HL-60/S4 treated with phorbol 12-myristate 13-acetate at 8.2 ng/mL for 4 days and 3 days (cell line): ENCODE results near the gene USP17L17.
"Not testable (repeated sequence)": the region's sequence is repeated elsewhere in the genome, so short reads cannot be mapped to it uniquely, and the experiment has no call there.

Experiments used
- in situ Hi-C: fragments of 300-500 bp; cut with MboI; formaldehyde crosslinking; loops from 2 replicates; pipeline ENCODE4 v1.15.0; 2022; ENCODE audit warnings: low sequenced_read_pairs

Gene USP17L17, protein sequence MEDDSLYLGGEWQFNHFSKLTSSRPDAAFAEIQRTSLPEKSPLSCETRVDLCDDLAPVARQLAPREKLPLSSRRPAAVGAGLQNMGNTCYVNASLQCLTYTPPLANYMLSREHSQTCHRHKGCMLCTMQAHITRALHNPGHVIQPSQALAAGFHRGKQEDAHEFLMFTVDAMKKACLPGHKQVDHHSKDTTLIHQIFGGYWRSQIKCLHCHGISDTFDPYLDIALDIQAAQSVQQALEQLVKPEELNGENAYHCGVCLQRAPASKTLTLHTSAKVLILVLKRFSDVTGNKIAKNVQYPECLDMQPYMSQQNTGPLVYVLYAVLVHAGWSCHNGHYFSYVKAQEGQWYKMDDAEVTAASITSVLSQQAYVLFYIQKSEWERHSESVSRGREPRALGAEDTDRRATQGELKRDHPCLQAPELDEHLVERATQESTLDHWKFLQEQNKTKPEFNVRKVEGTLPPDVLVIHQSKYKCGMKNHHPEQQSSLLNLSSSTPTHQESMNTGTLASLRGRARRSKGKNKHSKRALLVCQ

DNA sequence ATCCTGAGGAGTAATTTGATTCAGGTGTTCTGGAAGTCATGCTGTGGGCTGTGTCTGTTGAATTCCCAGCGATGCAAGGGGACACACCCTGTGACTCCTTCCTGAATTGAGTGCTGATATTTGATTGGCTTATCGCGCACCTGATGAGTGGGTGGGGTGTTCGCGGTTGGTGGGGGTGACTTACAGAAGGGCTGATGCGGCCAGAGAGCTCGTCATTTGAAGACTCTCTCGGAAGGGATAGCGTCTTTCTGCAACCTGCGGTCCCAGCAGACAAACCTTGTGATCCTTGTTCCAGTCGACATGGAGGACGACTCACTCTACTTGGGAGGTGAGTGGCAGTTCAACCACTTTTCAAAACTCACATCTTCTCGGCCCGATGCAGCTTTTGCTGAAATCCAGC, at the start of gene USP17L17:
Gene USP17L17, plus strand, starts transcription at position 301 of the 400 bp plus-strand sequence. Its CDS starts 0 bp downstream, at position 301.
- in situ Hi-C loops, result not testable (repeated sequence)

GRCh38 chr4:9210357-9210756, 33.3 kb upstream of the USP17L17 start, which contains the start of gene USP17L10:
Gene USP17L10, plus strand, starts transcription at chr4:9210657. Its CDS starts 0 bp downstream, at chr4:9210657.
- in situ Hi-C loops, result not testable (repeated sequence)

DNA sequence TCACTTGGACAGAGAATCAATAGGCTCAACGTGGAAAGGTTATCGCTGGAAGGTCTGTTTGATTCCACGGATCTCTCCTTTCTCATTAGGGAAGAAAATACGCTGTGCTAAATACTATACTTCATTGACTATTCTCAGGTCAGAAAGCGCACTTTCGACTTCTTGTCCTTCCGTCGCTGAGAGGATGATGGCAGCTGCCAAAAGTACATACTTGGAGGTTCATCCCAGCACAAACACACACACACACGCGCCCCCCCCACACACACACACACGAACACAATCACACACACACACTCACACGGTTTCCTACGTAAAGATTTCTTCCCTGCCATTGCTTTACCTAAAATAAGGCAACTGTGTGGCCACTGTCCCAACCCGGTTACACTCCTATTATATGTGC, 29.0 kb upstream of the USP17L17 start:
- in situ Hi-C loops, result not testable (repeated sequence)

GRCh38 chr4:9215105-9215504, 28.6 kb upstream of the USP17L17 start, which contains the start of gene USP17L11:
Gene USP17L11, plus strand, starts transcription at chr4:9215405. Its CDS starts 0 bp downstream, at chr4:9215405.
- in situ Hi-C loops, result not testable (repeated sequence)

DNA sequence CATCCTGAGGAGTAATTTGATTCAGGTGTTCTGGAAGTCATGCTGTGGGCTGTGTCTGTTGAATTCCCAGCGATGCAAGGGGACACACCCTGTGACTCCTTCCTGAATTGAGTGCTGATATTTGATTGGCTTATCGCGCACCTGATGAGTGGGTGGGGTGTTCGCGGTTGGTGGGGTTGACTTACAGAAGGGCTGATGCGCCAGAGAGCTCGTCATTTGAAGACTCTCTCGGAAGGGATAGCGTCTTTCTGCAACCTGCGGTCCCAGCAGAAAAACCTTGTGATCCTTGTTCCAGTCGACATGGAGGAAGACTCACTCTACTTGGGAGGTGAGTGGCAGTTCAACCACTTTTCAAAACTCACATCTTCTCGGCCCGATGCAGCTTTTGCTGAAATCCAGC, 23.8 kb upstream of the USP17L17 start, which contains the start of gene USP17L12:
Gene USP17L12, plus strand, starts transcription at position 301 of the 400 bp plus-strand sequence. Its CDS starts 0 bp downstream, at position 301.
- in situ Hi-C loops, result not testable (repeated sequence)

- in situ Hi-C loops, result not testable (repeated sequence)
Observed at GRCh38 chr4:9224596-9224995, 19.1 kb upstream of the USP17L17 start, which contains the start of gene USP17L13. Gene USP17L13, plus strand, starts transcription at chr4:9224896. Its CDS starts 0 bp downstream, at chr4:9224896.

DNA sequence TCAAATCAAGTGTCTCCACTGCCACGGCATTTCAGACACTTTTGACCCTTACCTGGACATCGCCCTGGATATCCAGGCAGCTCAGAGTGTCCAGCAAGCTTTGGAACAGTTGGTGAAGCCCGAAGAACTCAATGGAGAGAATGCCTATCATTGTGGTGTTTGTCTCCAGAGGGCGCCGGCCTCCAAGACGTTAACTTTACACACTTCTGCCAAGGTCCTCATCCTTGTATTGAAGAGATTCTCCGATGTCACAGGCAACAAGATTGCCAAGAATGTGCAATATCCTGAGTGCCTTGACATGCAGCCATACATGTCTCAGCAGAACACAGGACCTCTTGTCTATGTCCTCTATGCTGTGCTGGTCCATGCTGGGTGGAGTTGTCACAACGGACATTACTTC, 13.4 kb upstream of the USP17L17 start:
- in situ Hi-C loops, result not testable (repeated sequence)

DNA sequence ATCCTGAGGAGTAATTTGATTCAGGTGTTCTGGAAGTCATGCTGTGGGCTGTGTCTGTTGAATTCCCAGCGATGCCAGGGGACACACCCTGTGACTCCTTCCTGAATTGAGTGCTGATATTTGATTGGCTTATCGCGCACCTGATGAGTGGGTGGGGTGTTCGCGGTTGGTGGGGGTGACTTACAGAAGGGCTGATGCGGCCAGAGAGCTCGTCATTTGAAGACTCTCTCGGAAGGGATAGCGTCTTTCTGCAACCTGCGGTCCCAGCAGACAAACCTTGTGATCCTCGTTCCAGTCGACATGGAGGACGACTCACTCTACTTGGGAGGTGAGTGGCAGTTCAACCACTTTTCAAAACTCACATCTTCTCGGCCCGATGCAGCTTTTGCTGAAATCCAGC, 9.6 kb upstream of the USP17L17 start, which contains the start of gene USP17L15:
Gene USP17L15, plus strand, starts transcription at position 301 of the 400 bp plus-strand sequence. Its CDS starts 0 bp downstream, at position 301.
- in situ Hi-C loops, result not testable (repeated sequence)

GRCh38 chr4:9238461-9238860, 5.2 kb upstream of the USP17L17 start:
- in situ Hi-C loops, result not testable (repeated sequence)

GRCh38 chr4:9247953-9248680, 4.4 kb downstream of the USP17L17 start, which contains the start of gene USP17L18:
Gene USP17L18, plus strand, starts transcription at chr4:9248630. Its CDS starts 0 bp downstream, at chr4:9248630.
- in situ Hi-C loops, result not testable (repeated sequence)

DNA sequence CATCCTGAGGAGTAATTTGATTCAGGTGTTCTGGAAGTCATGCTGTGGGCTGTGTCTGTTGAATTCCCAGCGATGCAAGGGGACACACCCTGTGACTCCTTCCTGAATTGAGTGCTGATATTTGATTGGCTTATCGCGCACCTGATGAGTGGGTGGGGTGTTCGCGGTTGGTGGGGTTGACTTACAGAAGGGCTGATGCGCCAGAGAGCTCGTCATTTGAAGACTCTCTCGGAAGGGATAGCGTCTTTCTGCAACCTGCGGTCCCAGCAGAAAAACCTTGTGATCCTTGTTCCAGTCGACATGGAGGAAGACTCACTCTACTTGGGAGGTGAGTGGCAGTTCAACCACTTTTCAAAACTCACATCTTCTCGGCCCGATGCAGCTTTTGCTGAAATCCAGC, 9.4 kb downstream of the USP17L17 start, which contains the start of gene USP17L19:
Gene USP17L19, plus strand, starts transcription at position 301 of the 400 bp plus-strand sequence. Its CDS starts 0 bp downstream, at position 301.
- in situ Hi-C loops, result not testable (repeated sequence)

DNA sequence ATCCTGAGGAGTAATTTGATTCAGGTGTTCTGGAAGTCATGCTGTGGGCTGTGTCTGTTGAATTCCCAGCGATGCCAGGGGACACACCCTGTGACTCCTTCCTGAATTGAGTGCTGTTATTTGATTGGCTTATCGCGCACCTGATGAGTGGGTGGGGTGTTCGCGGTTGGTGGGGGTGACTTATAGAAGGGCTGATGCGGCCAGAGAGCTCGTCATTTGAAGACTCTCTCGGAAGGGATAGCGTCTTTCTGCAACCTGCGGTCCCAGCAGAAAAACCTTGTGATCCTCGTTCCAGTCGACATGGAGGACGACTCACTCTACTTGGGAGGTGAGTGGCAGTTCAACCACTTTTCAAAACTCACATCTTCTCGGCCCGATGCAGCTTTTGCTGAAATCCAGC, 14.1 kb downstream of the USP17L17 start, which contains the start of gene USP17L20:
Gene USP17L20, plus strand, starts transcription at position 301 of the 400 bp plus-strand sequence. Its CDS starts 0 bp downstream, at position 301.
- in situ Hi-C loops, result not testable (repeated sequence)

DNA sequence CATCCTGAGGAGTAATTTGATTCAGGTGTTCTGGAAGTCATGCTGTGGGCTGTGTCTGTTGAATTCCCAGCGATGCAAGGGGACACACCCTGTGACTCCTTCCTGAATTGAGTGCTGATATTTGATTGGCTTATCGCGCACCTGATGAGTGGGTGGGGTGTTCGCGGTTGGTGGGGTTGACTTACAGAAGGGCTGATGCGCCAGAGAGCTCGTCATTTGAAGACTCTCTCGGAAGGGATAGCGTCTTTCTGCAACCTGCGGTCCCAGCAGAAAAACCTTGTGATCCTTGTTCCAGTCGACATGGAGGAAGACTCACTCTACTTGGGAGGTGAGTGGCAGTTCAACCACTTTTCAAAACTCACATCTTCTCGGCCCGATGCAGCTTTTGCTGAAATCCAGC, 18.9 kb downstream of the USP17L17 start, which contains the start of gene USP17L21:
Gene USP17L21, plus strand, starts transcription at position 301 of the 400 bp plus-strand sequence. Its CDS starts 0 bp downstream, at position 301.
- in situ Hi-C loops, result not testable (repeated sequence)

DNA sequence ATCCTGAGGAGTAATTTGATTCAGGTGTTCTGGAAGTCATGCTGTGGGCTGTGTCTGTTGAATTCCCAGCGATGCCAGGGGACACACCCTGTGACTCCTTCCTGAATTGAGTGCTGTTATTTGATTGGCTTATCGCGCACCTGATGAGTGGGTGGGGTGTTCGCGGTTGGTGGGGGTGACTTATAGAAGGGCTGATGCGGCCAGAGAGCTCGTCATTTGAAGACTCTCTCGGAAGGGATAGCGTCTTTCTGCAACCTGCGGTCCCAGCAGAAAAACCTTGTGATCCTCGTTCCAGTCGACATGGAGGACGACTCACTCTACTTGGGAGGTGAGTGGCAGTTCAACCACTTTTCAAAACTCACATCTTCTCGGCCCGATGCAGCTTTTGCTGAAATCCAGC, 23.6 kb downstream of the USP17L17 start, which contains the start of gene USP17L22:
Gene USP17L22, plus strand, starts transcription at position 301 of the 400 bp plus-strand sequence. Its CDS starts 0 bp downstream, at position 301.
- in situ Hi-C loops, result not testable (repeated sequence)

GRCh38 chr4:9271719-9272118, 28.0 kb downstream of the USP17L17 start:
- in situ Hi-C loops, result not testable (repeated sequence)
